8988T (cell line): ENCODE results near the gene RHOXF1.
"Not testable (repeated sequence)": the region's sequence is repeated elsewhere in the genome, so short reads cannot be mapped to it uniquely, and the experiment has no call there.

Experiments used
- DNase-seq: peaks from one replicate; pipeline ENCODE4 v3.0.0; 2011

The RHOXF1 gene

GRCh38 chrX:120085553-120086185 is 30.0 kb downstream of the RHOXF1 start:
- not testable (repeated sequence) for DNase-seq

DNA sequence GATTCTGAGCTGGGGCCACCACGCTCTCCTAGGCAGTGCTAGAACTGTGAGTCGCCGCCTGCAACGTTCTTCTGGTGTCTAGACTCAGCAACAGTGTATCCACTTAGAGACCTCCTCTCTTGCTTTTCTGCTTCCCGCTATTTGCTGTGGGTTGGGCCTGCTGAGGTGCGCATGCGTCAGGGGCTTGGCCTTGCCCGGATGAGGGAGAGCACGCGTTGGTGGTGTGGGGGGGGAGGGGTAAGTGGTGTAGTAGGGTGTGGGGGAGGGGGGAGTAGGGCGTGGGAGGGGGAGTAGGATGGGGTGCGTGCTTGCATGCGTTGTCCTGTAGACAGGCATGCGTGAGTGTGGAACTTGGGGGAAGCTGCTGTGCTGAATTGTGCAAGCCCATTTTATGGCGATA is 38.1 kb downstream of the RHOXF1 start, which contains the start of gene RHOXF2B:
Gene RHOXF2B, minus strand, starts transcription at position 101 of the 400 bp plus-strand sequence. CDS start 138 bp downstream, outside the sequence.
- DNase-seq, result not testable (repeated sequence)

- DNase-seq, result not testable (repeated sequence)
Measured at GRCh38 chrX:120066169-120066568, 49.5 kb downstream of the RHOXF1 start.
